GM23248 (cell line): ENCODE measurements around the gene CLEC16A. TPM values are rescaled to one million over a fixed set of nuclear protein-coding genes. Genes with fewer than 3 reads are reported as not detected.

Experiments
- DNase-seq: peaks from one replicate; pipeline ENCODE4 v3.0.0-alpha.2; 2015
- H2AFZ ChIP-seq: fragments of 200-600 bp; sonication (generic); 2 replicates; pipeline ENCODE4 v1.6.1; 2016; ENCODE audit warnings: antibody characterized with exemption
- H3F3A ChIP-seq: fragments of 200-600 bp; sonication (generic); 2 replicates; pipeline ENCODE4 v1.6.1; 2016; ENCODE audit warnings: mild to moderate bottlenecking, antibody characterized with exemption, mixed run types; ENCODE audit not compliant: insufficient read depth
- H3K27ac ChIP-seq: fragments of 200-600 bp; sonication (generic); 2 replicates; pipeline ENCODE4 v1.5.1; 2016; ENCODE audit warnings: mild to moderate bottlenecking
- H3K27me3 ChIP-seq: fragments of 200-600 bp; sonication (generic); replicated peaks from 2 replicates; pipeline ENCODE4 v1.6.1; 2016; ENCODE audit warnings: mild to moderate bottlenecking; ENCODE audit not compliant: insufficient read depth
- H3K36me3 ChIP-seq: fragments of 200-600 bp; sonication (generic); 2 replicates; pipeline ENCODE4 v1.6.1; 2016; ENCODE audit warnings: low read depth, mild to moderate bottlenecking
- H3K4me1 ChIP-seq: fragments of 200-600 bp; sonication (generic); 2 replicates; pipeline ENCODE4 v1.6.1; 2016; ENCODE audit warnings: mild to moderate bottlenecking; ENCODE audit not compliant: insufficient read depth
- H3K4me2 ChIP-seq: fragments of 200-600 bp; sonication (generic); one replicate; pipeline ENCODE4 v1.6.1; 2016; ENCODE audit warnings: mild to moderate bottlenecking; ENCODE audit not compliant: unreplicated experiment
- H3K4me3 ChIP-seq: fragments of 200-600 bp; sonication (generic); 2 replicates; pipeline ENCODE4 v1.5.1; 2016; ENCODE audit warnings: mild to moderate bottlenecking
- H3K79me2 ChIP-seq: fragments of 200-600 bp; sonication (generic); 2 replicates; pipeline ENCODE4 v1.6.1; 2016; ENCODE audit warnings: mild to moderate bottlenecking; ENCODE audit not compliant: insufficient read depth
- H3K9ac ChIP-seq: fragments of 200-600 bp; sonication (generic); 2 replicates; pipeline ENCODE4 v1.6.1; 2016; ENCODE audit warnings: mild to moderate bottlenecking
- H3K9me2 ChIP-seq: fragments of 200-600 bp; sonication (generic); 2 replicates; pipeline ENCODE4 v1.6.1; 2016; ENCODE audit warnings: mixed run types, mild to moderate bottlenecking, moderate library complexity; ENCODE audit not compliant: insufficient read depth
- H3K9me3 ChIP-seq: fragments of 200-600 bp; sonication (generic); one replicate; pipeline ENCODE4 v1.6.1; 2017; ENCODE audit warnings: low read depth
- H4K20me1 ChIP-seq: fragments of 200-600 bp; sonication (generic); 2 replicates; pipeline ENCODE4 v1.6.0; 2016; ENCODE audit not compliant: insufficient read depth
- EZH2 ChIP-seq: fragments of 200-600 bp; sonication (generic); IDR thresholded peaks from 2 replicates; pipeline ENCODE4 v1.6.1; 2018; ENCODE audit warnings: antibody characterized with exemption, mild to moderate bottlenecking; ENCODE audit not compliant: insufficient read depth, poor library complexity, severe bottlenecking
- EZH2phosphoT487 ChIP-seq: fragments of 200-600 bp; sonication (generic); IDR thresholded peaks from 2 replicates; pipeline ENCODE4 v1.6.1; 2018; ENCODE audit warnings: antibody characterized with exemption, moderate library complexity, mild to moderate bottlenecking, low read depth; ENCODE audit not compliant: insufficient read depth
- WGBS, 2 experiments: methylation state at CpG; one replicate each; pipeline ENCODE4 v1.1.6; 2015 to 2017; ENCODE audit warnings: low lambda C conversion rate in 2 of 2, low coverage in 1 of 2; ENCODE audit errors: missing lambda C conversion rate in 2 of 2; 5-methylcytosine and 5-hydroxymethylcytosine counted together
- in situ Hi-C: fragments of 300-500 bp; cut with MboI; formaldehyde crosslinking; loops from 2 replicates; pipeline ENCODE4 v1.15.0; 2020
- polyA plus RNA-seq: library from polyadenylated mRNA; unstranded; fragments of >200 nt; fragmentation: Nextera tagmentation; extraction: Ambion mirVana; gene quantifications from 2 replicates; pipeline ENCODE4 v1.2.1, GENCODE V29; 2016
- total RNA-seq: library from RNA; depleted of rRNA; stranded (reverse); fragments of >200 nt; shearing (Covaris generic); gene quantifications from 2 replicates; pipeline ENCODE4 v1.2.3, GENCODE V29; 2014; rRNA removed

Gene CLEC16A
- total RNA-seq = 12.9 and 21.4 TPM in 2 replicates
- 12.7 and 13.2 TPM in 2 replicates for polyA plus RNA-seq

GRCh38 chr16:10944249-10945064 is at the start of gene CLEC16A:
TSS of gene CLEC16A (plus strand) at chr16:10944564. CDS start at chr16:10944718, 154 bp downstream.
- H3K9me2 ChIP-seq = no peaks in the 10 kb centered on the region
- peaks cover 34% of the 10 kb centered on the region for H3K4me1 ChIP-seq
- H3K36me3 ChIP-seq = no peaks in the 10 kb centered on the region
- peak; percentile 100 for DNase-seq
- H3K9me3 ChIP-seq = no peaks in the 10 kb centered on the region
- no peak for TF ChIP-seq EZH2phosphoT487
- TF ChIP-seq EZH2 = no peak
- H4K20me1 ChIP-seq = no peaks in the 10 kb centered on the region; the same call in none of the 2 replicates
- H3K27me3 ChIP-seq = no peaks in the 10 kb centered on the region
- in situ Hi-C loops = no loop called here
- peak within 1 kb of the TSS; percentile 81 for H2AFZ ChIP-seq
- peaks cover 71% of the 10 kb centered on the region for H3K79me2 ChIP-seq
- H3K4me3 ChIP-seq = peak within 1 kb of the TSS; percentile 92
- H3K27ac ChIP-seq = no peak within 1 kb of the TSS
- peak within 1 kb of the TSS; percentile 82 for H3K9ac ChIP-seq
- H3F3A ChIP-seq = no peaks in the 10 kb centered on the region
- H3K4me2 ChIP-seq = peak within 1 kb of the TSS; percentile 99
- WGBS, 2 experiments = 1% methylated on average over 63 to 82 of the region's 86 CpGs

- DNase-seq = peak; percentile 58
- no peaks in the 10 kb centered on the region for H3K36me3 ChIP-seq
Measured at GRCh38 chr16:10895053-10895946, 49.1 kb upstream of the CLEC16A start.

GRCh38 chr16:10896165-10896564 is 48.2 kb upstream of the CLEC16A start:
- Histone ChIP-seq H3K27me3 (0 out of 2 replicates have a peak, but pooled peaks cover 3% of the 10 kb centered on the region), H3K79me2 (no peaks in the 10 kb centered on the region), H3F3A (no peaks in the 10 kb centered on the region), H4K20me1 (no peaks in the 10 kb centered on the region), H3K9me3 (no peaks in the 10 kb centered on the region), H3K36me3 (no peaks in the 10 kb centered on the region), H3K9me2 (no peaks in the 10 kb centered on the region), H2AFZ (no peak overlapping the region), H3K4me1 (no peaks in the 10 kb centered on the region), H3K27ac (no peak overlapping the region), H3K4me2 (no peak overlapping the region), H3K9ac (no peak overlapping the region), H3K4me3 (no peak overlapping the region)
- in situ Hi-C loops = no loop called here
- 11 to 14% methylated on average over 3 of the region's 3 CpGs for WGBS, 2 experiments
- DNase-seq = no peak
- TF ChIP-seq EZH2 = no peak
- no peak for TF ChIP-seq EZH2phosphoT487

More at GRCh38 chr16:10895053-10895946, 49.1 kb upstream of the CLEC16A start:
- H3K4me1 ChIP-seq = no peaks in the 10 kb centered on the region
- no peak overlapping the region for H3K27ac ChIP-seq
- 0 out of 2 replicates have a peak, but pooled peaks cover 3% of the 10 kb centered on the region for H3K27me3 ChIP-seq
- H3K9me2 ChIP-seq = no peaks in the 10 kb centered on the region
- no peaks in the 10 kb centered on the region for H3K79me2 ChIP-seq
- no peak overlapping the region for H3K4me3 ChIP-seq
- no peaks in the 10 kb centered on the region for H3K9me3 ChIP-seq
- no peak for TF ChIP-seq EZH2phosphoT487
- TF ChIP-seq EZH2 = no peak
- H2AFZ ChIP-seq = no peak overlapping the region
- no peaks in the 10 kb centered on the region for H4K20me1 ChIP-seq
- WGBS, 2 experiments = 31 to 34% methylated on average over 16 to 17 of the region's 17 CpGs
- no peak overlapping the region for H3K4me2 ChIP-seq
- in situ Hi-C loops = no loop called here
- H3F3A ChIP-seq = no peaks in the 10 kb centered on the region
- no peak overlapping the region for H3K9ac ChIP-seq

DNA sequence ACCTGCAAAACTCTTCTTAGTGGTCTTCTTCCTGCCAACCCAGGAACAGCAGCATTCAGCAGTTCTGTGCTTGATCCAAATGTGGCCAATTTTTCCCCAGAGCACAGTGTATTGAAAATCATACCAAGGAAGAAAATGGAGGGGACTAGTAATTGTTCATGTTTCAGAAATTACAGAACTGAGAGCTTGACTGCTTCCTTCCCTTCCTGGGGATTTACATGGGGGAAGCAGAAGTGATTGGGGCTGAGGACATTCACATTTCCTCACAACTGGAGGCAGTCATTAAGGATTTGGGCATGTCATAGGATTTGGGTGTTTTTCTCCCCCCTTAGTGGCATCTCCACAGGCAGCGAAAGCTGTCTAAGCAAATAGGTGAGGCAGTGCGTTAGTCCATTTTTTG is 47.6 kb upstream of the CLEC16A start:
- Histone ChIP-seq H3K4me3 (no peak overlapping the region), H3K9ac (no peak overlapping the region), H2AFZ (no peak overlapping the region), H3K27me3 (0 out of 2 replicates have a peak, but pooled peaks cover 3% of the 10 kb centered on the region), H3K4me2 (no peak overlapping the region), H3F3A (no peaks in the 10 kb centered on the region), H3K79me2 (no peaks in the 10 kb centered on the region), H3K9me3 (no peaks in the 10 kb centered on the region), H3K9me2 (no peaks in the 10 kb centered on the region), H3K36me3 (no peaks in the 10 kb centered on the region), H3K27ac (no peak overlapping the region), H4K20me1 (no peaks in the 10 kb centered on the region), H3K4me1 (no peaks in the 10 kb centered on the region)
- TF ChIP-seq EZH2phosphoT487 (no peak), EZH2 (no peak)
- DNase-seq = no peak
- 75 to 90% methylated on average over 2 of the region's 2 CpGs for WGBS, 2 experiments
- in situ Hi-C loops = no loop called here
